Left kidney (tissue), 1 donor: ENCODE data around the gene IGSF9. TPM values are rescaled to one million over a fixed set of nuclear protein-coding genes. Genes with fewer than 3 reads are reported as not detected.

Experiments used
- polyA plus RNA-seq: library from polyadenylated mRNA; unstranded; fragments of 120-200 nt; gene quantifications from one replicate; pipeline ENCODE4 v1.2.1, GENCODE V29; 2013; ENCODE audit not compliant: insufficient read length

The IGSF9 gene
- polyA plus RNA-seq, 1 donor: 15.6 TPM

Other genes with a start within 250 kb of the IGSF9 start
- not detected for gene CRP, start 231.0 kb downstream of the IGSF9 start, polyA plus RNA-seq
- gene DUSP23, start 164.7 kb downstream of the IGSF9 start, polyA plus RNA-seq: 20.3 TPM
- gene FCRL6, start 143.3 kb downstream of the IGSF9 start, polyA plus RNA-seq: 0.27 TPM
- 0.80 TPM for gene SLAMF8, start 118.7 kb downstream of the IGSF9 start, polyA plus RNA-seq
- gene VSIG8, start 83.0 kb downstream of the IGSF9 start, polyA plus RNA-seq: 0.17 TPM
- 3.8 TPM for gene CFAP45, start 45.4 kb downstream of the IGSF9 start, polyA plus RNA-seq
- gene TAGLN2, start 20.1 kb downstream of the IGSF9 start, polyA plus RNA-seq: 94.6 TPM
- not detected for gene SLAMF9, start 8.6 kb upstream of the IGSF9 start, polyA plus RNA-seq
- gene PIGM, start 86.4 kb upstream of the IGSF9 start, polyA plus RNA-seq: 15.6 TPM
- gene KCNJ10, start 124.5 kb upstream of the IGSF9 start, polyA plus RNA-seq: 22.2 TPM
- 0.12 TPM for gene KCNJ9, start 135.9 kb upstream of the IGSF9 start, polyA plus RNA-seq
- 23.2 TPM for gene IGSF8, start 153.0 kb upstream of the IGSF9 start, polyA plus RNA-seq
- gene ATP1A2, start 170.1 kb upstream of the IGSF9 start, polyA plus RNA-seq: 5.8 TPM
- gene ATP1A4, start 206.0 kb upstream of the IGSF9 start, polyA plus RNA-seq: 0.15 TPM
- gene CASQ1, start 245.0 kb upstream of the IGSF9 start, polyA plus RNA-seq: 0.43 TPM